K562 (cell line): ENCODE data around the gene SCYL1. TPM values are rescaled to one million over a fixed set of nuclear protein-coding genes. Genes with fewer than 3 reads are reported as not detected.

Experiments used
- ATAC-seq: fragments of 200-7000 bp; cut with Tn5 transposase; 3 replicates; pipeline ENCODE4 v1.9.1; 2020; ENCODE audit warnings: moderate library complexity
- BruUV-seq: library from RNA; stranded (reverse); fragments of 400-500 nt; replicated peaks from 2 replicates; lab custom pipeline; 2021; lab: Mats Ljungman, UMichigan
- CTCF ChIA-PET: fragments of 300-600 bp; formaldehyde crosslinking; extraction: SDS; loops from one replicate; lab custom pipeline; 2021; ENCODE audit warnings: low intra/inter-chr PET ratio; lab: Yijun Ruan, JAX
- POLR2A ChIA-PET: fragments of 300-600, 350-650 bp; sonication (Branson Sonifier 250); formaldehyde crosslinking; extraction: SDS; loops from one replicate; lab custom pipeline; 2021; ENCODE audit warnings: antibody characterized with exemption, inconsistent platforms; lab: Yijun Ruan, JAX
- DNase-seq, 4 experiments: peaks; one replicate each; pipeline versions ENCODE4 v3.0.0 to v3.0.0-alpha.2; 2011 to 2018; ENCODE audit warnings: low spot score in 3 of 4, mixed read lengths in 3 of 4; ENCODE audit errors: extremely low read depth in 1 of 4
- FAIRE-seq: peaks from 2 replicates; lab custom pipeline; 2011; peaks lifted over from hg19 to GRCh38; lab: Jason Lieb, UNC
- H2AFZ ChIP-seq: 2 replicates; pipeline ENCODE4 v1.6.0; 2011; ENCODE audit warnings: low read depth, low read length, control low read depth, inconsistent platforms
- H3K27ac ChIP-seq: fragments of 200-600 bp; 3 replicates; pipeline ENCODE4 v1.8.0; 2011; ENCODE audit warnings: low read depth, mild to moderate bottlenecking, control low read depth, inconsistent platforms, low read length, moderate library complexity, mixed read lengths; ENCODE audit errors: extremely low read depth
- H3K27me3 ChIP-seq, 2 experiments: fragments of 300-600 bp in 1 of 2; 2 replicates in 1 of 2; 3 replicates in 1 of 2; pipeline versions ENCODE4 v1.6.0 to v1.8.0; 2011; ENCODE audit warnings: inconsistent platforms in 2 of 2, low read length in 2 of 2, mild to moderate bottlenecking in 1 of 2, mixed read lengths in 1 of 2, moderate library complexity in 1 of 2; ENCODE audit not compliant: control insufficient read depth in 2 of 2, insufficient read depth in 2 of 2
- H3K36me3 ChIP-seq: fragments of 300-600 bp; 3 replicates; pipeline ENCODE4 v1.8.0; 2011; ENCODE audit warnings: mild to moderate bottlenecking, low read length, inconsistent platforms; ENCODE audit not compliant: control insufficient read depth, insufficient read depth
- H3K4me1 ChIP-seq, 2 experiments: fragments of 200-600 bp in 1 of 2; replicated peaks in 1 of 2; 2 replicates in 1 of 2; 3 replicates in 1 of 2; pipeline versions ENCODE4 v1.5.1 to v1.8.0; 2011; ENCODE audit warnings: inconsistent platforms in 2 of 2, low read length in 2 of 2, mild to moderate bottlenecking in 1 of 2, mixed read lengths in 1 of 2, moderate library complexity in 1 of 2; ENCODE audit not compliant: control insufficient read depth in 2 of 2, insufficient read depth in 2 of 2
- H3K4me2 ChIP-seq: 2 replicates; pipeline ENCODE4 v1.6.1; 2011; ENCODE audit warnings: low read length, control low read depth, inconsistent platforms, mixed read lengths; ENCODE audit not compliant: insufficient read depth
- H3K4me3 ChIP-seq: fragments of 200-600 bp; sonication (generic), shearing (Covaris generic); 2 replicates; pipeline ENCODE4 v1.5.1; 2016; ENCODE audit warnings: control low read depth, inconsistent platforms
- H3K79me2 ChIP-seq: fragments of 200-600 bp; 3 replicates; pipeline ENCODE4 v1.8.0; 2011; ENCODE audit warnings: low read length, inconsistent platforms; ENCODE audit not compliant: control insufficient read depth, insufficient read depth
- H3K9ac ChIP-seq, 2 experiments: 2 replicates each; pipeline versions ENCODE4 v1.6.0 to v1.6.1; 2011; ENCODE audit warnings: low read depth in 2 of 2, low read length in 2 of 2, control low read depth in 1 of 2, inconsistent platforms in 1 of 2, mild to moderate bottlenecking in 1 of 2, mixed read lengths in 1 of 2; ENCODE audit not compliant: insufficient read depth in 1 of 2
- H3K9me1 ChIP-seq: one replicate; pipeline ENCODE4 v1.6.0; 2011; ENCODE audit warnings: inconsistent platforms, mild to moderate bottlenecking, low read length, moderate library complexity; ENCODE audit not compliant: control insufficient read depth, insufficient read depth
- H3K9me3 ChIP-seq: replicated peaks from 2 replicates; pipeline ENCODE4 v1.5.1; 2011; ENCODE audit warnings: low read depth, low read length, inconsistent platforms; ENCODE audit not compliant: control insufficient read depth, insufficient read depth
- H4K20me1 ChIP-seq: replicated peaks from 2 replicates; pipeline ENCODE4 v1.6.1; 2011; ENCODE audit warnings: low read length, inconsistent platforms, mixed read lengths; ENCODE audit not compliant: control insufficient read depth, insufficient read depth
- CBX5 ChIP-seq: IDR thresholded peaks from 2 replicates; pipeline ENCODE4 v1.6.1; 2014; ENCODE audit warnings: low read depth, borderline replicate concordance
- CCAR2 ChIP-seq: fragments of 200-400 bp; formaldehyde crosslinking; IDR thresholded peaks from 2 replicates; pipeline ENCODE4 v1.6.1; 2017; ENCODE audit warnings: mild to moderate bottlenecking, low read depth, low read length
- CHD4 ChIP-seq: fragments of 200-600 bp; sonication (generic); IDR thresholded peaks from 3 replicates; pipeline ENCODE4 v1.6.1; 2012; ENCODE audit warnings: low read depth, mild to moderate bottlenecking, mixed read lengths, low read length, inconsistent platforms; ENCODE audit not compliant: insufficient read depth, insufficient replicate concordance, poor library complexity, severe bottlenecking
- CREB5 ChIP-seq: fragments of 250-450 bp; sonication (Bioruptor Pico); IDR thresholded peaks from 2 replicates; pipeline ENCODE4 v1.5.0; 2020; ENCODE audit warnings: mild to moderate bottlenecking
- ERF ChIP-seq: fragments of 450-650 bp; formaldehyde crosslinking; IDR thresholded peaks from 2 replicates; pipeline ENCODE4 v1.4.0; 2020; ENCODE audit warnings: mild to moderate bottlenecking, mixed read lengths
- ESRRA ChIP-seq: fragments of 450-650 bp; IDR thresholded peaks from 2 replicates; pipeline ENCODE4 v1.6.1; 2014; ENCODE audit warnings: low read depth, mild to moderate bottlenecking, moderate library complexity, borderline replicate concordance
- HCFC1 ChIP-seq: IDR thresholded peaks from 2 replicates; pipeline ENCODE4 v1.6.1; 2012; ENCODE audit warnings: low read depth, low read length, improper control_type of control experiment
- ILK ChIP-seq: fragments of 450-650 bp; IDR thresholded peaks from 2 replicates; pipeline ENCODE4 v1.6.1; 2016; ENCODE audit warnings: missing genetic modification characterization, low read depth, mild to moderate bottlenecking, missing compliant biosample characterization, moderate library complexity, borderline replicate concordance
- PBX2 ChIP-seq, 2 experiments: IDR thresholded peaks in 1 of 2; conservative IDR thresholded peaks in 1 of 2; 2 replicates each; pipeline ENCODE4 v1.6.1; 2016; ENCODE audit warnings: low read depth in 2 of 2, mild to moderate bottlenecking in 1 of 2, missing compliant biosample characterization in 1 of 2, missing genetic modification characterization in 1 of 2, moderate library complexity in 1 of 2
- PTBP1 ChIP-seq: fragments of 200-400 bp; formaldehyde crosslinking; IDR thresholded peaks from 2 replicates; pipeline ENCODE4 v1.6.1; 2017; ENCODE audit warnings: low read depth, low read length
- PURB ChIP-seq: sonication (generic); formaldehyde crosslinking; IDR thresholded peaks from 2 replicates; pipeline ENCODE4 v1.9.0; 2021; ENCODE audit warnings: low read depth, mild to moderate bottlenecking, missing genetic modification reagents
- RBM22 ChIP-seq: fragments of 200-400 bp; formaldehyde crosslinking; IDR thresholded peaks from 2 replicates; pipeline ENCODE4 v1.6.1; 2018; ENCODE audit warnings: low read length, low read depth; ENCODE audit not compliant: poor library complexity, severe bottlenecking
- SMAD3 ChIP-seq: fragments of 450-650 bp; formaldehyde crosslinking; conservative IDR thresholded peaks from 2 replicates; pipeline ENCODE4 v1.4.0; 2020; ENCODE audit warnings: mild to moderate bottlenecking
- TEAD2 ChIP-seq: fragments of 450-650 bp; IDR thresholded peaks from 2 replicates; pipeline ENCODE4 v1.6.1; 2016; ENCODE audit warnings: missing genetic modification characterization, control low read depth, missing compliant biosample characterization
- U2AF1 ChIP-seq: fragments of 200-400 bp; formaldehyde crosslinking; optimal IDR thresholded peaks from 2 replicates; pipeline ENCODE3; 2017; ENCODE audit warnings: mild to moderate bottlenecking, low read depth, low read length, moderate library complexity
- ZNF121 ChIP-seq: sonication (generic); formaldehyde crosslinking; conservative IDR thresholded peaks from 2 replicates; pipeline ENCODE4 v1.8.0; 2022; ENCODE audit warnings: missing genetic modification reagents
- ZNF212 ChIP-seq: fragments of 450-650 bp; formaldehyde crosslinking; IDR thresholded peaks from 2 replicates; pipeline ENCODE4 v1.4.0; 2020; ENCODE audit warnings: mild to moderate bottlenecking
- ZNF224 ChIP-seq: sonication (generic); formaldehyde crosslinking; IDR thresholded peaks from 2 replicates; pipeline ENCODE4 v1.8.0; 2022; ENCODE audit warnings: mild to moderate bottlenecking, missing genetic modification reagents
- WGBS: fragments of 100-300 bp; shearing (Covaris generic); methylation state at CpG from one replicate; pipeline ENCODE4 v1.1.6; 2016; ENCODE audit warnings: low coverage, mixed read lengths; ENCODE audit not compliant: insufficient coverage; ENCODE audit errors: missing lambda C conversion rate; 5-methylcytosine and 5-hydroxymethylcytosine counted together
- in situ Hi-C: fragments of 300-500 bp; cut with MboI; formaldehyde crosslinking; loops from 4 replicates; pipeline ENCODE4 v1.15.0; 2018; ENCODE audit warnings: inconsistent platforms, mixed read lengths
- intact Hi-C: fragments of 100-400 bp; cut with micrococcal nuclease; formaldehyde crosslinking; loops from 2 replicates; pipeline ENCODE4 v1.14.2; 2022
- polyA plus RNA-seq, 8 experiments: library from polyadenylated mRNA; depleted of rRNA in 4 of 8; stranded (reverse) in 5 of 8; unstranded in 3 of 8; fragments of >200 nt; fragmentation: Nextera tagmentation in 2 of 8; fragmentation: Illumina TruSeq in 1 of 8; extraction: Ambion mirVana in 2 of 8; extraction: Trizol in 1 of 8; gene quantifications; 2 replicates each; pipeline versions ENCODE4 v1.2.1 to v1.2.3, GENCODE V29; 2011 to 2014; ENCODE audit warnings: inconsistent platforms in 1 of 8, missing spikeins in 1 of 8
- total RNA-seq, 7 experiments: library from RNA; depleted of rRNA in 6 of 7; stranded (reverse); fragments of >200 nt in 6 of 7; fragmentation: Illumina TruSeq in 2 of 7; extraction: Trizol in 2 of 7; gene quantifications; 2 replicates each; pipeline versions ENCODE4 v1.2.1 to v1.2.3, GENCODE V29; 2011 to 2021; ENCODE audit warnings: low replicate concordance in 1 of 7

The SCYL1 gene
- total and polyA plus RNA-seq, 9 of the 15 experiments (the other 6 are each of a cell fraction or from before 2014, with no cell fraction given) = 1.9 to 145 (median 57.6) TPM

- Histone ChIP-seq H3K4me2 (no peak overlapping the region), H3K9me1 (peaks cover 6% of the 10 kb centered on the region), H3K9me3 (no peaks in the 10 kb centered on the region), H2AFZ (no peak overlapping the region), H3K4me3 (no peak overlapping the region), H3K4me1 (peaks cover 65 to 72% of the 10 kb centered on the region in 2 experiments), H3K36me3 (no peaks in the 10 kb centered on the region), H3K27me3 (no peaks in the 10 kb centered on the region), H3K9ac (no peak overlapping the region), H3K79me2 (peaks cover 11% of the 10 kb centered on the region), H4K20me1 (no peaks in the 10 kb centered on the region), H3K27ac (no peak overlapping the region; the same call in 2 of the 3 replicates)
- ChIA-PET CTCF (no interaction called here), POLR2A (interaction anchor here (1.0 to 27.6 kb wide), 5 partner anchors 16 to 317 kb away, joined by 3 to 2118 read pairs (median 704); partner anchors contain the start of genes MALAT1 and NEAT1)
- FAIRE-seq = no peak
- BruUV-seq = no TSS peak
- intact Hi-C loops = no loop called here
- no peak for DNase-seq
- in situ Hi-C loops = no loop called here
- ATAC-seq = no peak
- WGBS = 71% methylated on average over 10 of the region's 10 CpGs
- TF ChIP-seq ZNF212 (CRISPR knock-in tag) (no peak), ERF (CRISPR knock-in tag) (no peak), CHD4 (peak; percentile 50), ILK (tag) (no peak), HCFC1 (no peak), U2AF1 (no peak), PURB (CRISPR knock-in tag) (no peak), PTBP1 (0 out of 2 replicates have a peak, but pooled peaks have one; percentile 77), ZNF224 (CRISPR knock-in tag) (no peak), ESRRA (no peak), CCAR2 (no peak), PBX2 (CRISPR knock-in tag; IDR thresholded peaks at IDR 0.05; ENCODE audit: low read depth) (no peak), PBX2 (tag; conservative IDR thresholded peaks at IDR 0.05; ENCODE audit: low read depth) (no peak), CBX5 (no peak), SMAD3 (CRISPR knock-in tag) (no peak), RBM22 (no peak), ZNF121 (CRISPR knock-in tag) (no peak), TEAD2 (tag) (no peak), CREB5 (no peak)
Observed at GRCh38 chr11:65486570-65487466, 38.1 kb upstream of the SCYL1 start.
